ENCODE data around the gene REEP2.

Gene REEP2

DNA sequence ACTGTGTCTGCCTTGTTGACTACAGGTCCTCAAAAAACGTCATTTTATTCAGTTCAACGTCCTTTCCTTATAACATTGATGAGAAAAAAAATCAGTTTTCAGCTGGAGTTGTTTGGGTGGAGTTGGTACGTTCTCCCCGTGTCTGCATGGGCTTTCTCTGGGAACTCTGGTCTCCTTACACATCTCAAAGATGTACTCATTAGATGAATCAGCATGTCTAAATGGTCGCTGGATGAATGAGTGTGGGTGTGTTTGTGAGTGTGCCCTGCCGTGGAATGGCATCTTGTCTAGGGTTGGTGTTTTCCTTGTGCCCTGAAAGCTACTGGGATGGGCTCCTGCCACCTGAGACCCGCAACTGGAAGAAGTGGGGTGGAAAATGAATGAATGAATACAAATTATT lies 56.5 kb downstream of the REEP2 start:
- no peak for DNase-seq (ENCODE audit: low read depth in 2 of 2, low spot score in 1 of 2)
